Keratinocyte (primary cell): ENCODE data around the gene GLIPR1L1. TPM values are rescaled to one million over a fixed set of nuclear protein-coding genes. Genes with fewer than 3 reads are reported as not detected.

Source experiments
- DNase-seq: peaks from one replicate; pipeline ENCODE4 v3.0.0-alpha.2; 2011; ENCODE audit warnings: low read depth, missing footprints, low spot score
- FAIRE-seq: peaks from 2 replicates; lab custom pipeline; 2011; peaks lifted over from hg19 to GRCh38; lab: Jason Lieb, UNC
- H2AFZ ChIP-seq: 2 replicates; pipeline ENCODE4 v1.6.0; 2012; ENCODE audit warnings: low read length, control low read depth, inconsistent platforms; ENCODE audit not compliant: control insufficient read depth
- H3K27ac ChIP-seq: 2 replicates; pipeline ENCODE4 v1.5.1; 2011; ENCODE audit warnings: low read length; ENCODE audit not compliant: control insufficient read depth, insufficient read depth
- H3K27me3 ChIP-seq: 3 replicates; pipeline ENCODE4 v1.6.0; 2011; ENCODE audit warnings: low read length; ENCODE audit not compliant: control insufficient read depth, insufficient read depth; ENCODE audit errors: extremely low read depth
- H3K36me3 ChIP-seq, 2 experiments: 2 replicates in 1 of 2; 3 replicates in 1 of 2; pipeline ENCODE4 v1.5.1; 2011; ENCODE audit warnings: low read length in 2 of 2, mild to moderate bottlenecking in 1 of 2; ENCODE audit not compliant: control insufficient read depth in 2 of 2, insufficient read depth in 2 of 2; ENCODE audit errors: extremely low read depth in 1 of 2
- H3K4me1 ChIP-seq: 3 replicates; pipeline ENCODE4 v1.5.1; 2011; ENCODE audit warnings: low read length; ENCODE audit not compliant: control insufficient read depth, insufficient read depth; ENCODE audit errors: extremely low read depth
- H3K4me2 ChIP-seq: 3 replicates; pipeline ENCODE4 v1.6.0; 2011; ENCODE audit warnings: low read depth, low read length; ENCODE audit not compliant: control insufficient read depth, insufficient read depth; ENCODE audit errors: extremely low read depth
- H3K4me3 ChIP-seq, 3 experiments: fragments of 200-600 bp in 1 of 3; sonication (generic) in 1 of 3; 2 replicates in 2 of 3; 3 replicates in 1 of 3; pipeline ENCODE4 v1.5.1; 2011 to 2016; ENCODE audit warnings: low read length in 3 of 3, mild to moderate bottlenecking in 3 of 3, control low read depth in 2 of 3, inconsistent platforms in 1 of 3, low read depth in 1 of 3, mixed read lengths in 1 of 3, mixed run types in 1 of 3, moderate library complexity in 1 of 3; ENCODE audit not compliant: control insufficient read depth in 2 of 3, insufficient read depth in 2 of 3; ENCODE audit errors: extremely low read depth in 1 of 3
- H3K79me2 ChIP-seq: 2 replicates; pipeline ENCODE4 v1.6.0; 2012; ENCODE audit warnings: low read length; ENCODE audit not compliant: control insufficient read depth, insufficient read depth
- H3K9ac ChIP-seq: 3 replicates; pipeline ENCODE4 v1.6.0; 2011; ENCODE audit warnings: low read length; ENCODE audit not compliant: control insufficient read depth, insufficient read depth; ENCODE audit errors: extremely low read depth
- H3K9me1 ChIP-seq: 3 replicates; pipeline ENCODE4 v1.6.0; 2011; ENCODE audit warnings: low read length; ENCODE audit not compliant: control insufficient read depth, insufficient read depth; ENCODE audit errors: extremely low read depth
- H3K9me3 ChIP-seq: 2 replicates; pipeline ENCODE4 v1.5.1; 2012; ENCODE audit warnings: low read depth, low read length; ENCODE audit not compliant: control insufficient read depth
- H4K20me1 ChIP-seq: 3 replicates; pipeline ENCODE4 v1.6.0; 2011; ENCODE audit warnings: low read length; ENCODE audit not compliant: control insufficient read depth, insufficient read depth; ENCODE audit errors: extremely low read depth
- EZH2 ChIP-seq: IDR thresholded peaks from one replicate; pipeline ENCODE4 v1.6.1; 2012; ENCODE audit warnings: inconsistent platforms, mild to moderate bottlenecking, low read length, moderate library complexity
- dilution Hi-C: fragments of 300-500 bp; cut with MboI; formaldehyde crosslinking; loops from one replicate; pipeline ENCODE4 v1.7.0; 2020; ENCODE audit warnings: low sequenced_read_pairs; ENCODE audit not compliant: extremely low pct_ligation_motif_present
- polyA plus RNA-seq, 5 experiments: library from polyadenylated mRNA; depleted of rRNA in 3 of 5; stranded (reverse) in 3 of 5; stranded (forward) in 1 of 5; unstranded in 1 of 5; fragments of >200 nt; gene quantifications; 1 replicate in 1 of 5; 2 replicates in 3 of 5; 3 replicates in 1 of 5; pipeline versions ENCODE4 v1.2.1 to v1.2.3, GENCODE V29; 2011 to 2012; ENCODE audit warnings: missing spikeins in 2 of 5, low read depth in 1 of 5, low replicate concordance in 1 of 5
- TF ChIP-seq, protein P1 (sequence below), 3 experiments: IDR thresholded peaks in 1 of 3; conservative IDR thresholded peaks in 1 of 3; optimal IDR thresholded peaks in 1 of 3; 2 replicates in 2 of 3; 3 replicates in 1 of 3; pipeline versions ENCODE3 to v1.5.1; 2011; ENCODE audit warnings: low read length in 3 of 3, mild to moderate bottlenecking in 3 of 3, moderate library complexity in 2 of 3, control low read depth in 1 of 3, inconsistent platforms in 1 of 3; ENCODE audit not compliant: insufficient read depth in 2 of 3; ENCODE audit errors: extremely low read depth in 1 of 3

GLIPR1L1 gene
- polyA plus RNA-seq, 1 donor (not counting 4 experiments of a cell fraction or from before 2014, with no cell fraction given): not detected

DNA sequence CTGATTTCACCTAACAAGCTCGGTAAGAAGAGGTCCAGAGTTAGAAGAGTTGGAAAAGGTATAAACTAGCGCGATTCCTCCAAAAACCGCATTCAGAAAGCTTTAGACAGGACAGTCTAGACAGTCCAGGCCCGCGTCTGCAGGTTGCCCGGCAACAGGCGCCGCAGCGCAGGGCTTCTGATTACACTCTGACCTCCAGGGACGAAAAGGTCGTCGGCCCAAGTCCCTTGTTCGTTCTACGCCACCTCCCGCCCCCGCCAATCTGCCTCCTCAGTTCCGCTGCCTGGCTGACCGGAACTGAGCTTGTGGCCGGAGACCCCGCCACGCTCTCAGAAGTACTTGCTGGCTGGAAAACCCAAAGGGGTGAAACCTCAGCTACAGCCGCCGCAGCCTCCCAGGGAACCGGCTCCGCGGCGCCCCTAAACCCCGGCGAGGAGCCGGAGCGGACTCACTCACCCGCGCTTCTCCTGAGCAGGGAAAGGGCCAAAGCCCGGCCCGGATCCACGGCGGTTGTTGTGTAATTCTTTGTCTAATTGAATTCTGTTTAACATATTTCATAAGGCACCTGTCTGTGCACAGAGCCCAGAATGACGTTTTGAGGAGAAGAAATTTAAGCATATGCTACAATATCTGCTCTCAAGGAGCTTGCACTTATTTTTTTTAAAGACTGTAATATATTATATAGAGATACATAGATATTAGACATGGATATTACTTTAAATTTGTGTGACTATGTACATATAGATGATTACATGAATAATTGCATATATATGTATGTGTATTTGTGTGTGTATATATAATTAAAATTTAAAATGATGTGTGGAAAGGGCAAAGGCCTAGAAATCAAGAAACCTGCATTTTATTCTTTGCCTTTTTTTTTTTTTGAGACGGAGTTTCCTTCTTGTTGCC is 4.3 kb upstream of the GLIPR1L1 start, which contains the start of gene CAPS2:
Gene CAPS2, minus strand, starts transcription at position 407 of the 909 bp plus-strand sequence. CDS start 3,826 bp downstream, outside the sequence.
- H4K20me1 ChIP-seq: no peaks in the 10 kb centered on the region
- peaks cover 10% of the 10 kb centered on the region for H3K4me1 ChIP-seq
- DNase-seq (no peak), FAIRE-seq (no peak)
- dilution Hi-C loops: no loop called here
- peak within 1 kb of the TSS; percentile 98 for H2AFZ ChIP-seq
- no peaks in the 10 kb centered on the region for H3K36me3 ChIP-seq
- peak within 1 kb of the TSS; percentile 64 to 80 (median 77) for H3K4me3 ChIP-seq
- H3K9me3 ChIP-seq: no peaks in the 10 kb centered on the region
- peak within 1 kb of the TSS; percentile 68 for H3K9ac ChIP-seq
- H3K27me3 ChIP-seq: no peaks in the 10 kb centered on the region
- no peak for TF ChIP-seq EZH2
- TF ChIP-seq, protein P1, sequence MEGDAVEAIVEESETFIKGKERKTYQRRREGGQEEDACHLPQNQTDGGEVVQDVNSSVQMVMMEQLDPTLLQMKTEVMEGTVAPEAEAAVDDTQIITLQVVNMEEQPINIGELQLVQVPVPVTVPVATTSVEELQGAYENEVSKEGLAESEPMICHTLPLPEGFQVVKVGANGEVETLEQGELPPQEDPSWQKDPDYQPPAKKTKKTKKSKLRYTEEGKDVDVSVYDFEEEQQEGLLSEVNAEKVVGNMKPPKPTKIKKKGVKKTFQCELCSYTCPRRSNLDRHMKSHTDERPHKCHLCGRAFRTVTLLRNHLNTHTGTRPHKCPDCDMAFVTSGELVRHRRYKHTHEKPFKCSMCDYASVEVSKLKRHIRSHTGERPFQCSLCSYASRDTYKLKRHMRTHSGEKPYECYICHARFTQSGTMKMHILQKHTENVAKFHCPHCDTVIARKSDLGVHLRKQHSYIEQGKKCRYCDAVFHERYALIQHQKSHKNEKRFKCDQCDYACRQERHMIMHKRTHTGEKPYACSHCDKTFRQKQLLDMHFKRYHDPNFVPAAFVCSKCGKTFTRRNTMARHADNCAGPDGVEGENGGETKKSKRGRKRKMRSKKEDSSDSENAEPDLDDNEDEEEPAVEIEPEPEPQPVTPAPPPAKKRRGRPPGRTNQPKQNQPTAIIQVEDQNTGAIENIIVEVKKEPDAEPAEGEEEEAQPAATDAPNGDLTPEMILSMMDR (optimal IDR thresholded peaks at IDR 0.05 in 1 of 3, IDR thresholded peaks at IDR 0.05 in 1 of 3, conservative IDR thresholded peaks at IDR 0.05 in 1 of 3; ENCODE audit: extremely low read depth in 1 of 3, insufficient read depth in 2 of 3, low read length in 3 of 3): no peak
- no peak within 1 kb of the TSS for H3K27ac ChIP-seq
- no peaks in the 10 kb centered on the region for H3K79me2 ChIP-seq
- H3K9me1 ChIP-seq: no peaks in the 10 kb centered on the region
- H3K4me2 ChIP-seq: peak within 1 kb of the TSS; percentile 98

DNA sequence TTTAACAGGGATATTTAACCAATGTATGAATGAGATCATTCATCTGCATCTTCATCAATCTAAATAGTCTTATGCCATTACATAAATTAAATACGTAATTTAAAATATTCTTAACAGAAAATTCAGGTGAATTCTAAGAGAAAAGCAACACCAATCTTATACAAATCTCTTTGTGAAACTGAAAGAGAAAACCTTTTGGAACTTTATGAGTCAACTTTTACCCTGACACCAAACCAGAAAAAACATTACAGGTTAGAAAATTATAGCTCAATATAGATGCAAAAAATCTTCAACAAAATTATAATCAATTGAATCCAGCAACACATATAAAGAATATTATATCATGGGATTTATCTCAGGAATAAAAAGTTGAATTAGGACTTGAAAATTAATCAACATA is 3.4 kb downstream of the GLIPR1L1 start:
- FAIRE-seq: no peak
- dilution Hi-C loops: no loop called here
- H3K9ac ChIP-seq: no peak overlapping the region
- no peak overlapping the region for H3K4me2 ChIP-seq
- no peak overlapping the region for H3K27ac ChIP-seq
- no peaks in the 10 kb centered on the region for H3K27me3 ChIP-seq
- peaks cover 6% of the 10 kb centered on the region for H3K4me1 ChIP-seq
- no peak overlapping the region for H3K4me3 ChIP-seq
- H2AFZ ChIP-seq: no peak overlapping the region
- no peaks in the 10 kb centered on the region for H3K79me2 ChIP-seq
- TF ChIP-seq, protein P1 (optimal IDR thresholded peaks at IDR 0.05 in 1 of 3, IDR thresholded peaks at IDR 0.05 in 1 of 3, conservative IDR thresholded peaks at IDR 0.05 in 1 of 3; ENCODE audit: extremely low read depth in 1 of 3, insufficient read depth in 2 of 3, low read length in 3 of 3): no peak
- TF ChIP-seq EZH2: no peak
- H3K9me1 ChIP-seq: no peaks in the 10 kb centered on the region
- no peaks in the 10 kb centered on the region for H3K36me3 ChIP-seq
- DNase-seq: no peak
- H4K20me1 ChIP-seq: no peaks in the 10 kb centered on the region
- H3K9me3 ChIP-seq: no peaks in the 10 kb centered on the region
